ENCODE results near the gene FMNL2. TPM values are rescaled to one million over a fixed set of nuclear protein-coding genes. Genes with fewer than 3 reads are reported as not detected.

The FMNL2 gene
- total RNA-seq, 1 experiment from 2014 or later, result 37.5 TPM

DNA sequence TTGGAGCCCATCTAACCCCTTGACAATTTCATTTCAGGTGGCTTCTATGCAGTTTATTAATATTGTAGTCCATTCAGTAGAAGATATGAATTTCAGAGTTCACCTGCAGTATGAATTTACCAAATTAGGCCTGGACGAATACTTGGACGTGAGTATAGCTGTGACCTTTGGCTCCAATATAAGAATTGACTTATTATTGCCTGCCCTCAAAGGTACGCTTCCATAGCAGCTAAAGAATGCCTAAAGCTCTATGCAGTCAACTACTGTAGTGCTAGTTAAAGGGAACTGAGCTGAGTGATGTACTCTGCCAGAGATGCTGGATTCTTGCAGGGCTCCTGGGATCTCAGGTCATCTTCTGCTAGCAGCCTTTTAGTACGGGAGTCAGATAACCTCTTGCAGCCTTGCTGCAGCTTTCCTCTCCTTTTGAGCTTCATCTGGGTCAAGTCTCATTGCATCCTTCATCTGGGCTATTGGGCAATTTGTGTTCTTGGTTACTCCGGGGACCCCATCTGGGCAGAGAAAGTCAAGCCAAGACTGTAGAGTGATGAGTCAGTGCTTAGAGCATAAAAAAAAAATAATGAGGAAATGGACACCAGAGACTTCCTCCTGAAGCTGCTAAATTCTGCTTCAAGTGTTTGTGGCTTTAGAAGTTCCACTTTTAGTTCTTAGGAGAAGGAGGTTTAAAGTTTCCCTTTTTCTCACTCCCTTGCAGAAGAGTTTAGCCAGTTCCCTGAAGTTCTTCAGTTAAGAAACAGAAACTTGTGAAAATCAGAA is 276.7 kb downstream of the FMNL2 start:
- peak; percentile 56 for DNase-seq (ENCODE audit: low spot score)

DNA sequence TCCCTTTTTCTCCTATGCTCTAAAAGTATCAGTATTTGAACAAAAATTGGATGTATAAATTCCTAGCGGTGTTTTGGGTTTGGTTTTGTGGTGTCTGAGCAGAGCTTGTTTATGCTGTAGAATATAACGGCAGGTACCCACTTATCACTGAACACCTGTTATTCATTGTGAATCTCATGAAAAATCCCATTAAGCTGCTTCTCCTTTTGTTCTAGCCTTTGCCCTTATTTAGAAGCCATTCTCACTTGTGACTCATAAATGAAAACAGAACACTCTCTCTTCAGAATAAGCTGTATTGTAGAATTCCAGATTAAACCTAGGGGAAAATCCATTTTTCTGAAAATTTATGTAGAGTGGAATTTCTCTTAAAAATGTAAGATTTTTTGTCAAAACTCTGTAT is 278.3 kb downstream of the FMNL2 start:
- DNase-seq (ENCODE audit: low spot score), result no peak

DNA sequence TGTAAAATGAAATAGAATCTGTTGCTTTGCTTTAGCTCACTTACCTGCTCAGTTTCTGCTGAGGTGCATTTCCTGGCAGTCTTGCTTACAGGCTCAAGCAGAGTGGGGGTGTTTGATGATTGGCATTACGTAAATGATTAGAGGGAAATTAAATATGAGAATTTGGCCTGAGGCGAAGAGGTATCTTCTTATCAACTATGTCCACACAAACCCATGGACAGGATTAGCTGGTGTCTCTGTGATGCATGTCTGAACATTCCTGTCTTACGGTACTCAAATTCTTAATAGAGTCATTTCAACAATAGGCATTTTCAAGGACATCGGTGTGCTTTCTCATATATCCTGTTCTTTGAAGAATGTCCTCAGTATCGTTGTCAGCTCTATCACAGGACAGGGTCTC is 280.2 kb downstream of the FMNL2 start:
- DNase-seq (ENCODE audit: low spot score), result no peak

DNA sequence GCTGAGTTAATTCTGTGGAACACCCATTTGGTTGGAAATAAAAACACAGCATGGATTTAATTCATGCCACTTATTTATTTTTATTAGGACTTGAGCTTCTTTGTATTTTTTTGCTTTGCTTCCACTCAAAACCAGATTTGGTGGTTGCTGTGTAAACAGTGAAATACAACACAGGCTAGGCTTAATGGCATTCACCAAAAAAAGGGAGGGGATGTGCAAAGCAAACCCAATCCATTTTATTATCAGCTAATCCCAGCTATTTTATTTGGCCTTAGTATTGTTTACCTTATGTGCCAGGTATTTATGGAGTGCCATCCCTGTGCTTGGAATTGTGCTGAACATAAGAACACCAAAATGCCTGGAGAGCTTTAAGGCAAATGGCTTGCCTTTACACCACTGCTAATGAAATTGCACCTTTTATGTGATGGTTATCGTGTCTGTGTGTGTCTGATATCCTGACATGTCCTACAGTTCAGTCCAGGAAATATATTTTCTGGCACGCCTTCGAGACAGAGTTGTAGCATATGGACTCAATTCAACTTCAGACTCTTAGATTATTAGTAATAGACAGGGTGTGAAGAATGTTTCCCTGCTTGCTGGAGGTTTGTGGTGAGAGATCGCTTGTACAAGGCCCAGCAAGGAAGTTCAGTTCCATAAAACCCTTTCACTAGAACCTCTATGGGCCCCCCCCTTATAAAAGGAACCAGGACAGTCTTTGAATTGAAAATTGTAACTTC is 282.6 kb downstream of the FMNL2 start:
- DNase-seq (ENCODE audit: low spot score), result no peak

DNA sequence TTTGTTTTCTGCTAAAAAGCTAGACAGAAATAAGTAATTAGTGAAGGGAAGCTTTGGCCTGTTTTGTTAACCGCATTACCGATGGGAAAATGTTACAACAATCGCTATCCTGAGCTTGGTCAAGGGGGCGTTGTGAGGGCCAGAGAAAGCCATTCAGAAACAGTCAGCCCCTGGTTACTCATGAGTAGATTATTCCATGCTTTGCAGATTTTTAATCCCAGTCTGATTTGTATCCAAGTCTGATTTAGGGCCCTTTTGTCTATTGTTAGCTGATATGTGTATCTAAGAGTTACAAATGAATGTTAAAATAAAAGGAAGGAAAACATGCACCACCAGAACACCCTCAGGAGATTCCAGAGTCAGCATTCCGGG is 283.2 kb downstream of the FMNL2 start:
- no peak for DNase-seq (ENCODE audit: low spot score)

DNA sequence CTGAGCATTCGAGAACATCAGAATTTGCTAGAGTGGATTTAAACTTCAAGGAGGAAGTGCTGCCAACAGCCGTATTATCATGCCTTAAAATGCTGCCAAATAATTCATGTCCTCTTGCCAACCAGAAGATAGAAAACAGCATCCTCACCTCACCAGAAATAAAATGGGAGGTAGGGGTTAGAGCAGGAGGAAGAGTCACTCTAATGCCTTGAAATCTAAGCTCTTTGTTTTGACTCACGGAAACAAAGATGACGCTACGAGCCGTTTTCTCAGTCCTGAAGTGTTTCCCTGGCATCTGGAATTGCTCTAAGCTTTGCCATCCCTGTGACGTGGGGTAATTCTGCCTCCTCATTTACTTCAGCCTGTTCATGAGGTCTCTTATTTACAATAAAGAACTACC is 285.2 kb downstream of the FMNL2 start:
- no peak for DNase-seq (ENCODE audit: low spot score)

DNA sequence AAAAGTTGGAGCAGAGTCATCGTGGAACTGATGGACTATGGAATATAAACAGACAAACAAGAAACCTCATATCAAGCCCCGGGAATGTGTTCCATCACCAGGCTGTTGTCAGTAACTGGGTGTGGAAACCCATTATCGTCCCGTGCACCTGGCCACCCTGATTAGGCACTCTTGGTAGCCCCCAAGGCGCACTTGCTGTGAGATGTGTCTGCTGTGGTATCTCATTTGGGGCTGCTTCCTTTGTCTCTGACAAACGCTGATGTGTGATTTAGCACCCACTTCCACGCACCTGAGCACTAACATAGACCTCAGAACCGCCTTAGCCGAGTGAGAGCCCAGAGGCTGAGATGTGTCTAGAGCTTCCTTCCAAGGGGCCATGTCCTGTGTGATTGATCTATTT is 286.0 kb downstream of the FMNL2 start:
- DNase-seq (ENCODE audit: low spot score), result no peak

DNA sequence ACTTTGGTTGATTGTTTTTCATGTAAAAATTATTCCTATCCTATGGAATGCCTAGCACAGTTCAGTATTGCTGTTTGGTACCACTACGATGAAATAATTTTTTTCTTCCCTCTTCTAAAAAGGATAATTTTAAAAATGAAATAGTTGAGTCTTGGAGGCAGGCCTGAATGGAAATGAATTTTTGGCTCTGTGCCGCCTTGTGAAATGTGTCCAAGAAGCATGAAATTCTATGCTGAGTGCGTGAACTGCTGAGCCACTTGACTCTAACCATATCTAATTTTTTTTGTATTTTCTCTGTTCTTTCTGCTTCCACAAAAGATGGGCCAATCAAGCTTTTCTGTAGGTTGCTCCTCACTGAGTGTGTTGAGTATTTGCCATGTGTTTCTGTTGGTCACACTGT is 287.2 kb downstream of the FMNL2 start:
- no peak for DNase-seq (ENCODE audit: low spot score)

DNA sequence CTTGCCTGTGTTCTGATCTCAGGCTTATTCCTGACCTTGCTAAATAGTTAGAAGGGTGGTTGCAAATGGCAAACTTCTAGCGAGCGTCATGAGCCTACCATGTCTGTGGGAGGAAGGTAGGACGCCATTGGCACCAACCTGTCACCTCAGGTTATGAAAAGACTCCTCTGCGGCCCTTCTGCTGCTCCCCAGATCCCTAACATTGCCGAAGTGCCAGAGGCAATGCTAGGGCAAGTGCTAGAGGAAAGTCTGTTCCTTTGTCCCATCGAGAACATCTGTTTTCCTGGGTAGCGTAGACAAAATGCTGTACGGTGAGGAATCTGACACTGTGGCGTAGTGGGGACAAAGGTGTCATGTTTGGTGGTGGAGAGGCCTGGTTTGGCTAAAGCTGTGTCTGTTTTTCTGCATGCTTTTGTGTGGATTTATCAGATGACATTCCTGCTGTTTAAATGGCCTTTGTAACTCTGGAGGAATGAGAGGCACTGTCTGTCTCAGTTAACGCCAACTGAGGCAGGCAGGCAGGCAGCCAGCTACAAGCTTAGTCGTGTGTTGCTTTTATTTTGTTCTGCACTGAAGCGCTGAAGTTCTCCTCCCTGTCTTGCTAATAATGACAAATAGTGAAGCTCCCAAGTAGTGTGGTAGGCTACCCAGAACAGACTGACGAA is 288.2 kb downstream of the FMNL2 start:
- no peak for DNase-seq (ENCODE audit: low spot score)

DNA sequence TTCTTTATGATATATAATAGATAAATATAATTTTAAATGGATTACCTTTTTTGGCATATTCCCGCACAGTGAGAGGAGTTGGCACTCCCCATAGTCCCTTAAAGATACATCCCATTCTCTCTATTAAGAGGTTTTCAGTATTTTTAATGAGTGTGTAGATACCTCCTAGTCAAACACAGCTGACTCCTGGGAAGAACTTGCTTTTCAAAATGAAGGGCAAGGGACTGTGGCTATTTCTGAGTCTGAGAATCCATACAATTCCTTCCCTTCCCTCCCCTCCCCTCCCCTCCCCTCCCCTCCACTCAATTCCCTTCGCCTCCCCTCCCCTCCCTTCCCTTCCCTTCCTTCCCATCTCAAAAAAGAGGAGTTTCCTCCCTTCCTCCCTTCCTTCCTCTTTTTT is 288.8 kb downstream of the FMNL2 start:
- DNase-seq (ENCODE audit: low spot score), result no peak

DNA sequence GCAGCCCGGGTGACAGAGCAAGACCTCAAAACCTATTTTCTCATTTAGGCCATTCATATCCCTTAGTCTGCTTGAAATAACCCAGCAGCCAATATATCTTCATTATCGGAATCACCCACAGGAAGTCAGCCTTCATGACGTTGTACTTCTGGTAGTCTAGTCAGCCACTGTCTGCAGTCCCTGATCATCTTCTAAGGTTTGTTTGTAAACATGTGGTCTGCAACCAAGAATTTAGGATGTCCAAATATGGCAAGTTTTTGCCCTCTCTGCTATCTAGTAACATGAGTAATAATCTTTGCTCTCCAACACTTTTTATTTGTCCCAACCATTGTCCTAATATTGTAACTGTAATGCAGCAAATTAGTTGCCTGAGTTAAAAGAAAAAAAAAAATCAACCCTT is 289.8 kb downstream of the FMNL2 start:
- no peak for DNase-seq (ENCODE audit: low spot score)

DNA sequence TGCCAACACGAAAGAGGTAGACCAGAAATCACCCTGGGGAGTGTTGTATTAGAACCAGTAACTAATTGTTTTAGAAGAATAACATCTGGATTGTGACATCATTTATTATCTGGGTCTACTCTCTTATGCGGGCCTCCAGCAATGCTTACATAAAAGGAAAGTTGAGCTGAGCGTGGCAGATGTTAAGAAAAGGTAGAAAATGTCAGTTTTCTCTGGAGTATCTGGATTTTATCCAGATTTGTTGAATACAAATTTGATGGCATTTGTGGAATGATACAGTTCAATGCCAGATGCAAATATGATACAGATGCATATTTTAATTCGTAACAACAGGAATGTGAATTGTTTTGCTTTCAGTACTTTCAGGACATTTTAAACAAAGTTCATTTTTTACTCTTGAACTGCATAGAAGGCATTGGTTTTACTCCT is 292.0 kb downstream of the FMNL2 start:
- DNase-seq (ENCODE audit: low spot score), result no peak

DNA sequence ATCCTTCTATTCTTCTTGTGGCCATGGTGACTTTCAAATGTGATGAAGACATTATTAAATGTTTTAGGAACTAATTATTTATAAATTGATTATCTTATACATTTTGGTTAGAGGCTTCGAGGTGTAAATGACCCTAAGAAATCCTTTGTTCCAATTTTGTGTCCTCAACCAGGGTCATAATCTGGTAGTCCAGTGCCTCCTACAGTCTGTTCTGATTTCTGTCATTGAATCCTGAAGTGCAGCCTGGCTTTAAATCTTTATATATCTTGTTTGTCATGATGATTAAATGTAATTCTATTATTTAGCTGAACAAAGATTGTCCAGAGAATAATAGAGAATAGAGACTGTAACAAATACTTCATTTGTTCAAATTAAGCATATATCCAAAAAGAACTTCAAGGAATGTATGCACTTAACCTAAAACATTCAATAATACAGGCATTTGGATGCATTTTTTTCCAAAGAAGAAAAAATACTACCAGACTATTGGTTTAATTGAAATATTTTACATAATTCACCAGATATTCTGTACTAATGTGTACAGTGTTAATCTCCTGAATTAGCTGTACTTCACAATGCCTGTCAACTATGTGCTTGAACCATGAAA is 292.5 kb downstream of the FMNL2 start:
- DNase-seq (ENCODE audit: low spot score), result peak; percentile 40

DNA sequence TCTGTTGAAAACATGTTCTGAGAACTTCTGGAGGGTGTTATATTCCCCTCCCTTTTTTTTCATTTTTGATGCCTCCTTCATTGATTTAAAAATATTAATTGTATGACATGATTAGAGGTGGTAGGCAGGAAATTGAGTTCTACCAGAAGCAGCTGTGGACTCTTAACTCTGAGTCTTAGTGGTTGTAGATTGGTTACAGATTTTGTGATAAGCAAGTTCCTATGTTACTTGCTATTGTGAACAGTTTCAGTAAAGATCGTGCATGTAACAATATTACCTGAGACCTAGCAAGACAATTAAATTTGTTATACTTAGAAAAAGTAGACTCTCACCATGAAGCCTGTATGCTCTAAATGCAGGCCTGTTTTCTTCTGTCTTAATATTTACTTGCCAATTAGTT is 294.2 kb downstream of the FMNL2 start:
- DNase-seq (ENCODE audit: low spot score), result no peak

DNA sequence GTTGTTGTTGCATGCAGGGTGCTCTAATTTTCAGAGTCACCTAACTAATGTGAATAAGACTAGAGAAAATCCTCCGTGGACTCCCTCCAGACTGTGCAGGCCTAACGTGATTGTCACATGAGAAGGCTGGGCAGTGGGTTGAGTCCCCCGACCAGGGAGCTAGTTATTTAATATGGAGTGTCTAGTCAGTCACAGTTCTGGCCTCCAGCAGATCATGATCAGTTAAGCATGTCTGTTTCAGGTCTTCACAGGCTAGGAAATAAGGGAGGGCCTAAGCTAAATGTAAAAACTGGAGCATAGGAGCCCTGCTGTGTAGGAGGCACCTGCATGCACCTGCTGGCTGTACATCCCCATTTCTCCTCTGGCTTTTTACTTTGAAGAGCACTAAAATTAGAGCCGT is 295.5 kb downstream of the FMNL2 start:
- DNase-seq (ENCODE audit: low spot score), result no peak

DNA sequence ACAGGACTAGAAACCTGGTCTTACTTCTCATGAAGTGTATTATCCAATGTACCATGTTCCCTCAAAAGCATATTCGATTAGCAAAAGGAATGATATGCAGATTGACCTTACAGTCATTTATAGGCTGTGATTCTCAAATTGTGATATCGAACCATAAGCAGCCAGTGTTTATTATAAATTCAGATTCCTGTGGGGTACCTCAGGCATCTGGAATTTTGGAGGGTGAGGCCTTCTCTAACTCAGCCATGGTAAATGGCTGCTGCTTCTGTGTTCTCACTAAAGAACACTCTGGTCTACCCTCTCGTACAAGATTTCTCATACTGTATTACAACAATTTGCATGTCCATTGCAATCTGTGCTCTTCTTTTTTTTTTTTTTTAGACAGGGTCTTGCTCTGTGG is 297.8 kb downstream of the FMNL2 start:
- no peak for DNase-seq (ENCODE audit: low spot score)

DNA sequence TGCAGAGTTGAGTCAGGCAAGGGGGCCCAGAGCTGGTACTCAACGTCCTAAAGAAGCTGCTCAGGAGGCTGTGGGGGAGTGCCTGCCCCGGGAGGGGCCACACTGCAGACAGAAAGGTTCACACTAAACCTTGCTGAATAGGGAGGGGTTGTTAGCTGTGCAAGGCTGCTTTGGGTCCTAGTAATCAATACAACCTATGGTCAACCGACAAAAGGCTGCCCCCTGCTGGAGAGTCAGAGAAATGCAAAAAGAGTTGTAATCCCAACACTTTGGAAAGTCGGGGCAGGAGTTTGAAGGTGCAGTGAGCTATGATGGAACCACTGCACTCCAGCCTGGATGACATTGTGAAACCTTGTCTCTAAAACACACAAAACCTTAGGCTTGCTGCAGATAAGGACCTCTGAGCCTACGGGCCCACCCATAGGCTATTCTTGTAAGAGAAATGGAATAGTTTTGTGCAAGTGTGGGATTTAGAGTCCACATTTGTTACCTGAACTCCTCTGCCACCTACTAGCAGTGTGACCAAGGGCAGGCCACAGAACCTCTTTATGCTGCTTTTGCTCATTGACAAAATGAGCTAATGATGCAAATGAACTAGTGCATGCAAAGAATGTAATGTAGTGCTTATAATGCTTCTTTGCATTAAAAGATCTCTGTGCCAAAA is 300.8 kb downstream of the FMNL2 start:
- peak; percentile 62 for DNase-seq (ENCODE audit: low spot score)

DNA sequence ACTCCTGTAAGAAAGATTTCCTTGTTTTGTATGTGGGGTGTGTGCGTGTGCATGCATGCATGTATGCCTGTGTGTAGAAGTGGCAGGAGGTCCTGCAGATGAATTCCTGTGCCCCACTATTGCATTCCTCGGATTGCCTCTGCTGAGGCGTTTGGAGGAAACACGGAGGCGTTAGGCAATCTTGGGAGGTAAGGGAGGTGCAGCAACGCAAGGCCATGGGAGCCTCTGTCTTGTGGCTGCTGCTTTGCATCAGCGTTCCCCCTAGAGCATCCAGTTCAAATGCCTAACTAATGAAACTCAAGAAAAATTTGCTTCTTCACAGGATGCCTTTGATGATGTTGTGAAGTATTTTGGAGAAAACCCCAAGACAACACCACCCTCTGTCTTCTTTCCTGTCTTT is 302.3 kb downstream of the FMNL2 start:
- no peak for DNase-seq (ENCODE audit: low spot score)

DNA sequence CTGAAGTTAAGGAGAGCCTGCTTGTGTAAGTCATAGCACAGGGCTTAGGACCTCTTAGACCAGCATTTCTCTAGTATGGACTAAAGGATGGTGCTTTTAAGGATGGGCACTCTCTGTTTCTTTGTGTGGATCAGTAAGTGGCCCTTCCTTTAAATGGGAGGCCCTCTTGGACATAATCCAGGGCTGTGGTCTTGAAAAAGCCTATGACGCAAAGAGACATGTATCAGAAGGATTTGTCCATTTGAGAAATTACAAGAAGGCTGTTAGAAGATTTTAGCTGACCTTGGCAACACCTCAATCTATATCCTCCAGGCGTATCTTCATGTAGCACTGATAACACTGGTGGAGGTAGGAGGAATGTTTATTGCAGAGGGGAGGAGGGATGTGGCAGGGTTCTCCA is 303.1 kb downstream of the FMNL2 start:
- no peak for DNase-seq (ENCODE audit: low spot score)

DNA sequence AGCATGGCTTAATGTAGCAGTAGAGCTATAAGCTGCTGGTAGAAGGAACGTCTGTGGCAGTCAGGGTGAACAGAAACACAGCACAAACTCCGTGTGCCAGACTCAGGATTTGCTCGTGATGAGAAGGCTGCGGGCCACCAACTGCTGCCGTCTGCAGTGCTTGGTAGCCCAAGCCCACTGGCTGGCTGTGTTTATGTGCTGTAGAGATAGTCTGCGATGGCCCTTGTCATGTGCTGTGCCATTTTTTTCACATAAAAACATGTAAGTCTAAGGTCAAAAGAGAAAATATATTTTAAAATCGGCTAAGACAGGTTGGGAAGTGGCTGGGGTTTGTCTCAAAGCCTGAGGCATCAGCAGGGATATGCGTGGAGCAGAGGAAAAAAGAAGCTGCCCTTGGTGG is 303.6 kb downstream of the FMNL2 start:
- DNase-seq (ENCODE audit: low spot score), result no peak

DNA sequence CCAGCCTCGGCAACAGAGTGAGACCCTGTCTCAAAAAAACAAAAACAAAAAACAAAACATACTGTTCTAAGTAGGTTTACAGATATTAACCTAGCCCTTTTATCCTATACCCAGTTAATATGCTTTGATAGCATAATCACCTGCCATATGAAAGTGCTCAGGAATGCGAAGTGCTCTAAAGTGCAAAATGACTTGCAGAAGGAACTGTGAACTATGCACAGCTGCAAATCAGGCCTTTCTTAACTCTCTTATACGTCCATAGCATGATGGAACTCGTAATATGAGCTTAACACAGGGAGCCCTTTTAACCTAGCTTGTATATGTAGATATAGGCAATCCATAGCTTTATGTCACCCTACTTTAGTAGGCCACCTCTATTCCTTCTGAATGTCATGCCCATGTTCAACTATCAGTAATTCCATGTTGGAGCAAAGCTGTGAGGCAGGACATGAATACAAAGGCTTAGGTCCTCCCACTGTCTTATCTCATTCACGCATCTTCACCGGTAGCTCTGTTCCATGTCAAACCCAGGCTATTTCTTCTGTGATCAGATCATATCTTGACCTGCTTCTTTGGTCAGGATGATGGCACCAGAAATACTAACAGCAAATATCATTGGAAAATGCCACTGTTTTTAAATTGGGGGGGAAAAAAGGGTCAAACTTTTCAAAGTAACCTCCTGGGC is 309.4 kb downstream of the FMNL2 start:
- DNase-seq (ENCODE audit: low spot score), result no peak
